Smooth muscle cell (in vitro differentiated cells): ENCODE results near the gene IL17B. TPM values are rescaled to one million over a fixed set of nuclear protein-coding genes. Genes with fewer than 3 reads are reported as not detected.

ENCODE experiments used
- DNase-seq: peaks from one replicate; lab custom pipeline; 2025; ENCODE audit not compliant: unreplicated experiment; lab: John Stamatoyannopoulos, UW
- H2AFZ ChIP-seq: fragments of 200-600 bp; sonication (generic); 2 replicates; pipeline ENCODE4 v1.6.0; 2016; ENCODE audit warnings: antibody characterized with exemption, low read depth, mild to moderate bottlenecking
- H3F3A ChIP-seq: fragments of 200-600 bp; sonication (generic); 2 replicates; pipeline ENCODE4 v1.6.0; 2017; ENCODE audit warnings: antibody characterized with exemption, low read depth
- H3K27ac ChIP-seq: fragments of 200-600 bp; sonication (generic); 2 replicates; pipeline ENCODE4 v1.5.1; 2016; ENCODE audit warnings: low read depth, mild to moderate bottlenecking
- H3K27me3 ChIP-seq: fragments of 200-600 bp; sonication (generic); 2 replicates; pipeline ENCODE4 v1.6.1; 2016; ENCODE audit warnings: low read depth, mild to moderate bottlenecking
- H3K36me3 ChIP-seq: fragments of 200-600 bp; sonication (generic); 2 replicates; pipeline ENCODE4 v1.5.1; 2016; ENCODE audit warnings: low read depth
- H3K4me1 ChIP-seq: fragments of 200-600 bp; sonication (generic); 2 replicates; pipeline ENCODE4 v1.5.1; 2016; ENCODE audit warnings: low read depth
- H3K4me2 ChIP-seq: fragments of 200-600 bp; sonication (generic); 2 replicates; pipeline ENCODE4 v1.6.0; 2016; ENCODE audit warnings: mild to moderate bottlenecking
- H3K4me3 ChIP-seq: fragments of 200-600 bp; sonication (generic); 2 replicates; pipeline ENCODE4 v1.5.1; 2016; ENCODE audit warnings: mild to moderate bottlenecking
- H3K79me2 ChIP-seq: fragments of 200-600 bp; sonication (generic); 2 replicates; pipeline ENCODE4 v1.6.0; 2016; ENCODE audit warnings: low read depth, mild to moderate bottlenecking
- H3K9ac ChIP-seq: fragments of 200-600 bp; sonication (generic); 2 replicates; pipeline ENCODE4 v1.6.0; 2016; ENCODE audit warnings: low read depth
- H3K9me3 ChIP-seq: fragments of 200-600 bp; sonication (generic); replicated peaks from 2 replicates; pipeline ENCODE4 v1.5.1; 2016; ENCODE audit warnings: low read depth
- H4K20me1 ChIP-seq: fragments of 200-600 bp; sonication (generic); 2 replicates; pipeline ENCODE4 v1.6.0; 2016; ENCODE audit warnings: low read depth
- CTCF ChIP-seq: fragments of 200-600 bp; sonication (generic); IDR thresholded peaks from 2 replicates; pipeline ENCODE4 v1.5.1; 2017; ENCODE audit warnings: borderline replicate concordance, mild to moderate bottlenecking, antibody characterized with exemption; ENCODE audit not compliant: insufficient read depth, poor library complexity, severe bottlenecking
- WGBS: methylation state at CpG from one replicate; pipeline ENCODE4 v1.1.7; 2016; ENCODE audit warnings: low lambda C conversion rate; 5-methylcytosine and 5-hydroxymethylcytosine counted together
- polyA plus RNA-seq: library from polyadenylated mRNA; unstranded; fragments of >200 nt; fragmentation: Nextera tagmentation; extraction: Ambion mirVana; gene quantifications from 2 replicates; pipeline ENCODE4 v1.2.1, GENCODE V29; 2016
- total RNA-seq: library from RNA; depleted of rRNA; stranded (reverse); fragments of >200 nt; gene quantifications from 2 replicates; pipeline ENCODE4 v1.2.3, GENCODE V29; 2014

The IL17B gene
- total and polyA plus RNA-seq, 2 experiments from 2014 or later = 10.4 to 12.0 TPM

- Histone ChIP-seq H3K4me3 (no peak overlapping the region), H4K20me1 (no peaks in the 10 kb centered on the region), H3F3A (no peaks in the 10 kb centered on the region), H3K4me1 (no peaks in the 10 kb centered on the region), H3K4me2 (no peak overlapping the region), H3K79me2 (no peaks in the 10 kb centered on the region), H3K27me3 (no peaks in the 10 kb centered on the region), H3K9ac (no peak overlapping the region), H3K36me3 (no peaks in the 10 kb centered on the region), H2AFZ (no peak overlapping the region), H3K9me3 (no peaks in the 10 kb centered on the region), H3K27ac (no peak overlapping the region)
- peak; percentile 79 for TF ChIP-seq CTCF
- 39% methylated on average over 14 of the region's 14 CpGs for WGBS
- no peak for DNase-seq
Measured at GRCh38 chr5:149367249-149367971, 11.7 kb downstream of the IL17B start.

- no peaks in the 10 kb centered on the region for H3K36me3 ChIP-seq
- H3K4me1 ChIP-seq = no peaks in the 10 kb centered on the region
- WGBS = 81% methylated on average over 1 of the region's 1 CpG
- H3K79me2 ChIP-seq = no peaks in the 10 kb centered on the region
- no peaks in the 10 kb centered on the region for H4K20me1 ChIP-seq
- DNase-seq = no peak
- no peaks in the 10 kb centered on the region for H3K27me3 ChIP-seq
- no peak overlapping the region for H3K9ac ChIP-seq
- TF ChIP-seq CTCF = no peak
- H3K4me2 ChIP-seq = no peak overlapping the region
- no peaks in the 10 kb centered on the region for H3K9me3 ChIP-seq
- H3K27ac ChIP-seq = no peak overlapping the region
- H3F3A ChIP-seq = no peaks in the 10 kb centered on the region
- H3K4me3 ChIP-seq = no peak overlapping the region
- no peak overlapping the region for H2AFZ ChIP-seq
Measured at GRCh38 chr5:149366169-149366729, 12.8 kb downstream of the IL17B start.

GRCh38 chr5:149365418-149365817 lies 13.7 kb downstream of the IL17B start:
- Histone ChIP-seq H3K4me2 (no peak overlapping the region), H3F3A (no peaks in the 10 kb centered on the region), H3K4me1 (no peaks in the 10 kb centered on the region), H3K9ac (no peak overlapping the region), H2AFZ (no peak overlapping the region), H3K9me3 (no peaks in the 10 kb centered on the region), H3K36me3 (no peaks in the 10 kb centered on the region), H3K79me2 (no peaks in the 10 kb centered on the region), H3K4me3 (no peak overlapping the region), H4K20me1 (no peaks in the 10 kb centered on the region), H3K27me3 (no peaks in the 10 kb centered on the region), H3K27ac (no peak overlapping the region)
- no peak for TF ChIP-seq CTCF
- WGBS = 90% methylated on average over 6 of the region's 6 CpGs
- DNase-seq = no peak

- H3K4me1 ChIP-seq = no peaks in the 10 kb centered on the region
- no peaks in the 10 kb centered on the region for H3K36me3 ChIP-seq
- no peak overlapping the region for H2AFZ ChIP-seq
- TF ChIP-seq CTCF = no peak
- no peaks in the 10 kb centered on the region for H3F3A ChIP-seq
- no peak overlapping the region for H3K4me2 ChIP-seq
- H4K20me1 ChIP-seq = no peaks in the 10 kb centered on the region
- no peaks in the 10 kb centered on the region for H3K9me3 ChIP-seq
- no peak for DNase-seq
- H3K79me2 ChIP-seq = no peaks in the 10 kb centered on the region
- no peak overlapping the region for H3K9ac ChIP-seq
- WGBS = 86% methylated on average over 2 of the region's 2 CpGs
- no peak overlapping the region for H3K27ac ChIP-seq
- no peaks in the 10 kb centered on the region for H3K27me3 ChIP-seq
- H3K4me3 ChIP-seq = no peak overlapping the region
Measured at GRCh38 chr5:149364719-149365118, 14.4 kb downstream of the IL17B start.
